Measurements from ENCODE around the gene CRACR2A.
A peak's percentile ranks its signal among the peaks of the same experiment; 100 is the strongest.

CRACR2A gene, protein sequence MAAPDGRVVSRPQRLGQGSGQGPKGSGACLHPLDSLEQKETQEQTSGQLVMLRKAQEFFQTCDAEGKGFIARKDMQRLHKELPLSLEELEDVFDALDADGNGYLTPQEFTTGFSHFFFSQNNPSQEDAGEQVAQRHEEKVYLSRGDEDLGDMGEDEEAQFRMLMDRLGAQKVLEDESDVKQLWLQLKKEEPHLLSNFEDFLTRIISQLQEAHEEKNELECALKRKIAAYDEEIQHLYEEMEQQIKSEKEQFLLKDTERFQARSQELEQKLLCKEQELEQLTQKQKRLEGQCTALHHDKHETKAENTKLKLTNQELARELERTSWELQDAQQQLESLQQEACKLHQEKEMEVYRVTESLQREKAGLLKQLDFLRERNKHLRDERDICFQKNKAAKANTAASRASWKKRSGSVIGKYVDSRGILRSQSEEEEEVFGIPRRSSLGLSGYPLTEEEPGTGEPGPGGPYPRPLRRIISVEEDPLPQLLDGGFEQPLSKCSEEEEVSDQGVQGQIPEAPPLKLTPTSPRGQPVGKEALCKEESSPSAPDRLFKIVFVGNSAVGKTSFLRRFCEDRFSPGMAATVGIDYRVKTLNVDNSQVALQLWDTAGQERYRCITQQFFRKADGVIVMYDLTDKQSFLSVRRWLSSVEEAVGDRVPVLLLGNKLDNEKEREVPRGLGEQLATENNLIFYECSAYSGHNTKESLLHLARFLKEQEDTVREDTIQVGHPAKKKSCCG

DNA sequence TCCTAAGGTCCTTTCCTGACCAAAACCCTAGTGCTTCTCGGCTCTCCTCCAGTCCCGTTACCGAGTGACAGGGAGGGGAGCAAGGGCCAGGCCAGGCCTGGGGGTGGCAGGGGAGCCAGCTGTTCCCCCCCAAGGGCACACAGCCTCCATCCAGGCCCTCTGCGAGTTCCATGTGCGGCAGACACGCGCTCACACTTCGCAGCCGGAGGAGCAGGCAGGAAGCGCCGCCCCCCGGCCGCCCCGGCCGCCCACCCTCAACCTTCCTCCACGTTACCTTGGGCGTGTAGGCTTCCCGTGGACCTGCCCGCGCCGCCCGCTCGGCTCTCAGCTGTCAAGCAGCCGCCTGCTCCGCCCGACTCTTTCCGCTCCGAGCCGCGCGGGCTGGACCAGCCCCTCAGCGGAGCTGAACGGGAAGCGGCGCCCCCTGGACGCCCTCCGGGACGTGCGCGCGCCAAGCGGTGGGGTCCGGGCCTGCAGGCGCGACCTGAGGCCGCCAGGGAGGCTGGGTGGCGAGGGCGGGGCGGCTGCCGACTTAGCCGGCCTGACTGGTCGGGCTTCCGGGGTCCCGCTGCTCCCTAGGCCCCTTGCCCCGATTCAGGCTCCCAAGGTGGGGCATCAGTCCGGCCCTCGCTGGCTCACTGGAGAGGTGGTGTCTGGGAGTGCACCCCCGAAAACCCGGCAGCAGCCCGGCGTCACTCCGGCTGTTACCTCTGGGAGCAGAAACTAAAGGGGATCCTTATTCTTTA, at the start of gene CRACR2A:
TSS of gene CRACR2A (minus strand) at position 369 of the 746 bp plus-strand sequence. CDS start 56,110 bp downstream, outside the sequence.
- Mint-ChIP-seq H3K27ac (peak within 1 kb of the TSS; percentile 99), H3K4me3 (peak within 1 kb of the TSS; percentile 92), H3K4me1 (peaks cover 58% of the 10 kb centered on the region), H3K36me3 (peaks cover 8% of the 10 kb centered on the region), H3K9me3 (no peaks in the 10 kb centered on the region), H3K27me3 (no peaks in the 10 kb centered on the region)

DNA sequence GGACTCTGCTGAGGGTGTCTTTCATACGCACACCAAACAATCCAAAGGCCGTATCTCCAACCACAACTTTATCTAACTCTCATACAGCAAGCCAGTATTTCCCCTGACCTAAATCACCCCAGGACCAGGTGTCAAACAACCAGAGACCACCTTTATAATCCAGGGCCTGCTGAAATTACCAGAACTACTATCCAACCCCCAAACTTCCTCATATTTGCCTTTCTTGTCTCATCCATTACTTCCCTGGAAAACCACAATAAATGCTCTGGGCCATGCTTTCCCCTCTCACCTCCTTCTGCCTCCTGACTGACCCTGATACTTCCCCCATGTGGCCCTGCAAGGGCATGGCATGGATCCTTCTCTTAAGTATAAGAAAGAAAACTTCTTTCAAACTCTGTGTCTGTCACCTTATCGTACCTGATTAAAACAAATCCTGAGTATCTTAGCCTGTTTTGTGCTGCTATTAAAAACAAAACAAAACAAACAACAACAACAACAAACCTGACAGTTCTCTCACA, 44.7 kb upstream of the CRACR2A start:
- Mint-ChIP-seq H3K4me1 (peaks cover 5% of the 10 kb centered on the region), H3K4me3 (no peak overlapping the region), H3K27me3 (no peaks in the 10 kb centered on the region), H3K27ac (peak overlapping the region; percentile 47), H3K9me3 (no peaks in the 10 kb centered on the region), H3K36me3 (peaks cover 17% of the 10 kb centered on the region)

DNA sequence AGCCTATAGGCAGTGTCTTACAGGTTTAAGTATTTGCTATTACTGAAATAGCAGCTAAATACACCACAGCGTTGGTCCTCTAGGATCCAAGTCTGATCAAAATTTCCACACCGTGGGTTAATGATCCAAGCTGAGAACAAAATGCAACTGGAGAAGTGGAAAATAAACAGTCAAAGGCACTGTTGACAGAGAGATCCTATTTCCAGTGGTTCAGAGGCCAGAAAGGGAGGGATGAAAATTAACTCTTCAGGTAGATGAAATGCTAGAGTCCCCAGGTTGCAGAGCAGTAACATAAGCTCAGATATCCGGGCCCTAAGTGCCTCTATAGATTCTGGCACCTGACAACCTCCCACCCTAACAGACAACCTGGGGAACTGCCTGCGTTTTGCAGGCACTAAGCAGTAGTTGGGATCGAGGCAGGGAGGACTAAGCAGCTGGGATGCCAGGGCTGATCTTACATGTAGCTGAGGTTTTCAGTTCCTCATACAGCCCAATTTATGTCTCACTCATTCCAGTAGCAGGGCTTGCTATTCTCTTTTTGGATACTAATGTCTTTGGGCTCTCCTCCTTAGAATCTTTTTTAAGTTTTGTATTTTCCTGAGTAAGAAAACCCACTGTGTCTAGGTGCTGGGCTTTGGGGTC, 42.7 kb upstream of the CRACR2A start:
- Mint-ChIP-seq H3K27ac (no peak overlapping the region), H3K4me3 (no peak overlapping the region), H3K9me3 (no peaks in the 10 kb centered on the region), H3K4me1 (peaks cover 5% of the 10 kb centered on the region), H3K27me3 (no peaks in the 10 kb centered on the region), H3K36me3 (peaks cover 18% of the 10 kb centered on the region)

DNA sequence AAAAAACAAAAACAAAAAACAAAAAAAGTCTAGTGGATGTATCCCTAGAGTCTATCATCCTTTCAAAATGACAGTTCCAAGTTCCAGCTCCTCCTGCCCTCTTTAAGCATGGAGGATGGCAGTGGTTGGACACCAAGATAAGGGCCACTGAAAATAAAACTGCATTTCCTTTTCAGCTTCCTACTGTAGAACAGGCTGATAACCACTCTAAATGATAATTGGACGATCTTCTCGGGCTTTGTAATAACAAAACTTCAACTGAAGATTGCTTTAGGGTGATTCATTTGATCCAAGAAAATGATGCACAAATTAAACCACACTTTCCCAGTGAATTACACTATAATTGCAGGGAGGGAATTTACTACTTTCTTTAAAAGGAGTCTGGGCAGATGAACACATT, 42.2 kb upstream of the CRACR2A start:
- H3K4me3 Mint-ChIP-seq: no peak overlapping the region
- H3K9me3 Mint-ChIP-seq: no peaks in the 10 kb centered on the region
- no peaks in the 10 kb centered on the region for H3K27me3 Mint-ChIP-seq
- H3K4me1 Mint-ChIP-seq: peaks cover 5% of the 10 kb centered on the region
- no peak overlapping the region for H3K27ac Mint-ChIP-seq
- peaks cover 16% of the 10 kb centered on the region for H3K36me3 Mint-ChIP-seq

DNA sequence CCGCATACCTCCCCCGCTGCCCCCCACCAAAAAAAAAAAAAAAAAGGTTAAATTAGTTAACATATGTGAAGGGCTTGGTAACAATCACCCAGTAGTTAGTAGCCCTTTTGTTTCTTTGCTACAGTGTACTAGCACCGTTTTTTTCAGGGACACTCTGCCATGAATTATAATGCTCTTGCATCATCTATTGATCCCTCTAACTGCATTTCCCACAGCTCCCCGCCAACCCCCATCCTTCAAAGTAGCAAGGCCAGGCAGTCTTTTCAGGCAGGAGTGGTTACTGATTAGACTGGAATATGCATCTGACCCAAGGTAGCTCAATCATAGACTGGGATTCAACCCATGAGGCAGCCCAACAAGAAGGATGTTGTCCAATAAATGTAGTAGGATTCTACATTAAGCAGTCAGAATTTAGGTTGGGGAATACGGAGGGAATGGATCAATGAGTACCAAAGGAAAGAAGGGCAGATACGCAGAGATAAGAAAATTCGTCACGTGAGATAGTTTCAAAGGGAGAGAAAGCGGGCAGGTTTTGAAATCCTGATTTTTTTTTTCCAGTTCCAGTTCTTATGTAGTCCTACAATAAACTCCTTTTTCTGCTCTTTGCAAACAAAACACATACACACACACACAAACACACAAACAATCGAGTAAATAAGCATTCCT, 39.8 kb upstream of the CRACR2A start:
- H3K27me3 Mint-ChIP-seq: no peaks in the 10 kb centered on the region
- peaks cover 5% of the 10 kb centered on the region for H3K4me1 Mint-ChIP-seq
- H3K4me3 Mint-ChIP-seq: no peak overlapping the region
- peaks cover 22% of the 10 kb centered on the region for H3K36me3 Mint-ChIP-seq
- no peak overlapping the region for H3K27ac Mint-ChIP-seq
- no peaks in the 10 kb centered on the region for H3K9me3 Mint-ChIP-seq

DNA sequence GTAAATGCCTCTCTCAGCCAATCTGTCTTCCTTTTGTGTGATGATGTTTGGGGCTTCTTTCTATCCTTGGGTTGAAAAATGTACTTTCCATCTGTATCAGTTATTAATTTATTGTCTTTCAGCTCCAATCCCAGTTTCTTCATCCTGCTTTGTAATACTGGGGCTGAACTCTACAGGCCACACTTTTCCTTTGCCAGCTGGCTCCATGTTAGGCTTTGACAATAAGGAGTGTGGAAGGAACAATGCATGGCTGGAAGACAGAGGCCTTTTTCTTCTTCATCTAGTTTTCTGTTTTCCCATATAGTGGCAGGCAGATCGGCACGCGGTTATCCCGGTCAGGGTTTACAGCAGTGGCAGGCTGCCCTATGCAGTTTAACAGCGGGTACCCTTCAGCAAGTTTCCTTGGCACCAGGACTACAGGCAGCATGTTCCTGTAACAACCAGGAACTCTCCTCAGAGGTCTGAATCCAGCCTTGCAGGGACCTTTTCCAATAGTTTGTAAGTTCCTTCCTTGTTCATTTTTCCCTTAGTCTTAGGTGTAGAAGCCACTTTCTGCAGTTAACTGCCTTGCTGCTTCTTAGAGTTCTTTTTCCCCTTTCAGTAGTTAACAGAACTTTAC, 38.5 kb upstream of the CRACR2A start:
- no peaks in the 10 kb centered on the region for H3K27me3 Mint-ChIP-seq
- H3K36me3 Mint-ChIP-seq: peaks cover 27% of the 10 kb centered on the region
- peaks cover 5% of the 10 kb centered on the region for H3K4me1 Mint-ChIP-seq
- no peaks in the 10 kb centered on the region for H3K9me3 Mint-ChIP-seq
- H3K27ac Mint-ChIP-seq: no peak overlapping the region
- no peak overlapping the region for H3K4me3 Mint-ChIP-seq

DNA sequence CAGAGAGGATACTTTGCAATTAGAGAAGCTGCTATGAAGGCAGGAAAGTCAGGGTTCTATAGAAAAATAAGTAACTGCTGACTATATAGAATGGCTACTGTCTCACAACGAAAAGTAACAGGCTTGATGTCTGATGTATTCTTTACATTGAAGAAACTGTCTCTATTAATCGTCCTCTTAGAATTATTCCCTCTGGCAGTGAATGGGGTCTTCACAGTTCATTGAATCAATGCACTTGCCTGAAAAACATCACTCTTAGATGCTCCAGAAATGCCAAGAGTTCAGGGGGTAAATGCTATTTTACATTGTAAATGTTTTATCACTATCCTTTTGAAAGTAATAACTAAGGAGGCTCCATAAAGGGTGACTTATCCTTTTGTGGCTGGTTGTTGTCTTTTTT, 37.7 kb upstream of the CRACR2A start:
- H3K27ac Mint-ChIP-seq: no peak overlapping the region
- H3K27me3 Mint-ChIP-seq: no peaks in the 10 kb centered on the region
- H3K9me3 Mint-ChIP-seq: no peaks in the 10 kb centered on the region
- H3K4me1 Mint-ChIP-seq: peaks cover 5% of the 10 kb centered on the region
- no peak overlapping the region for H3K4me3 Mint-ChIP-seq
- peaks cover 27% of the 10 kb centered on the region for H3K36me3 Mint-ChIP-seq

DNA sequence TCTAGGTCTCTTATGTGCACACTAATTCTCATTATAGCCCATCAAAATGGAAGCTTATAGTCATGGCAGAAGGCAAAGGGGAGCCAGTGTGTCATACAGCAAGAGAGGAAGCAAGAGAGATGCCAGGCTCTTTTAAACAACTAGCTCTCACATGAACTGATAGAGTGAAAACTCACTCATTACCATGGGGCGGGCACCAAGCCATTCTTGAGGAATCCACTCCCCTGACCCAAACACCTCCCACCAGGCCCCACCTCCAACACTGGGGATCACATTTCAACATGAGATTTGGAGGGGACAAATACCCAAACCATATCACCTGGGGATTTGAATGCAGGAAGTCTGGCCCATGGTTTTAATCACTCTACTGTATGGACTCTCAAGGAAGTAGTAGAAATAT, 36.9 kb upstream of the CRACR2A start:
- H3K4me3 Mint-ChIP-seq: no peak overlapping the region
- peaks cover 27% of the 10 kb centered on the region for H3K36me3 Mint-ChIP-seq
- no peak overlapping the region for H3K27ac Mint-ChIP-seq
- no peaks in the 10 kb centered on the region for H3K9me3 Mint-ChIP-seq
- H3K4me1 Mint-ChIP-seq: no peaks in the 10 kb centered on the region
- H3K27me3 Mint-ChIP-seq: no peaks in the 10 kb centered on the region

DNA sequence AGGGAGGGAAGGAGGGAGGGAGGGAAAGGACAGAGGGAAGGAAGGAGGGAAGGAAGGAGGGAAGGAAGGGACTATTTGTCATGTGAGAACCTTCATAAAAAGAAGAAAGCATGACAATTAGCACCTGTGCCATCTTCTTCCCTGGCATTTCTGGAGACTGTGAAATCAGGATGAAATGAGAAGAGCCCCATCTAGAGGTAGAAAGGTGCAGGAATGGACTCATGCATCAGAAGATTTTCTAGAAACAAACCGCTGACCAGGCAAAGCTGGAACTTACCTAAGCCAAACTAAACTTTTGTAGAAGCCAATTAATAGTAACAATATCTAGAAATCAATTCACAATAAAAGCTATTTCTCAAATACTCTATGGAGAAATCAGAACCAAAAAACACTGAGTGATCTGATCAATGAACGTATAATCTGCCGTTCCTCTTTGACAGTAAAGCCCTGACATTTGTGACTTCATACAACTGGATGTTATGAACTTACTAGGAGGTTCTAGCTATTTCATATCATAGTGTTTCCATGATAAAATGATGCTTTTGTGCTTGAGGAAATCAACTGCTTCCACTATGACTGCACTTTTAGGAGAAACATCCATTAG, 24.4 kb upstream of the CRACR2A start:
- Mint-ChIP-seq H3K27me3 (no peaks in the 10 kb centered on the region), H3K27ac (no peak overlapping the region), H3K4me3 (no peak overlapping the region), H3K36me3 (no peaks in the 10 kb centered on the region), H3K9me3 (no peaks in the 10 kb centered on the region), H3K4me1 (peaks cover 4% of the 10 kb centered on the region)

DNA sequence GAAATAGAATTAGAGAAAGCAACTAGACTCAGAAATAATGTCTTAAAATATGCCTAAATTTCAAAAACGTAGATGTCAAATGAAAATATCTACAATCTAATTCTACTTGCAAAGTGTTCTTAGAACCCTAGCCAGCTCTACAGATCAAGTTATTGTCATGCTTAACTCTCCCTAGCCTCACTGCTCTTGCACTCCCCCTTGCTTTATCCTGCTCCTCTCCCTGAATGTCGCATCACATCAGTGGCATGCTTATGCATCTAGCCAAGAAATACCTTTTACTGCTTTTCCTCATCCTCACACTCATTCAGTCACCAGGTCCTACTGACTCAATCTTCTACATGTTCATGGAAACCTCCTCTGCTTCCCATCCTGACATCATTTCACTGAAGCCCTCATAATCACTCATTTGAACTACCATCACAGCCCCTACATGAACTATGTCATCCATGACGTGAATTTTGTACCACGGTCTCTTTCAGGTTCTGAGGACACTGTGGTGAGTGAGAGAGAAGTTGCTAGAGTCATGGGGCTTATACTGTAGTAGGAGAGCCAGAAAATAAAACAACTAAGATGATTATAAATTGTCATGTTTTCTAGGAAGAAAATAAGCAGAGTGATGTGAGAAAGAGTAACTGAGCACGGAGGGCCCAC, 22.6 kb upstream of the CRACR2A start:
- H3K9me3 Mint-ChIP-seq: no peaks in the 10 kb centered on the region
- H3K4me3 Mint-ChIP-seq: no peak overlapping the region
- H3K4me1 Mint-ChIP-seq: peaks cover 9% of the 10 kb centered on the region
- H3K27ac Mint-ChIP-seq: no peak overlapping the region
- H3K27me3 Mint-ChIP-seq: no peaks in the 10 kb centered on the region
- H3K36me3 Mint-ChIP-seq: no peaks in the 10 kb centered on the region

DNA sequence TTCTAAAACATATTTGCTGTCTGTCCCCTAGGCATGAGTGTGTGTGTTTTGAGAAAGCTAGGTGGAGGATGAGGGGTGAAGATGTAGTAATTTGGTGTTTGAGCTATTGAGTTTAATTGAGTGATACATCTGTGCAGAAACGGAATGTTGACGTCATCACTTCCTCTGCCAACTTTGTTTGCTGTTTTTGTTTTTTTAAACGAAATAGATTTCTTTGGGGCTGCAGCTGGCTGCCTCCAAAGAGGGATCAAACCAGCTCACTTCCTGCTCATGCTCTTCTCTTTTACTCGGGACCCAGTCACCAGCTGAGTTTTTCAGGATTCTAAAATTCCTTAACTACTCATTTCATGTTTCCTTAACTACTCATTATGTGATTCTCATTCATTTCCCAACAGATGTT, 19.5 kb upstream of the CRACR2A start:
- H3K9me3 Mint-ChIP-seq: no peaks in the 10 kb centered on the region
- H3K27ac Mint-ChIP-seq: no peak overlapping the region
- H3K36me3 Mint-ChIP-seq: no peaks in the 10 kb centered on the region
- no peak overlapping the region for H3K4me3 Mint-ChIP-seq
- H3K4me1 Mint-ChIP-seq: peaks cover 9% of the 10 kb centered on the region
- H3K27me3 Mint-ChIP-seq: no peaks in the 10 kb centered on the region

DNA sequence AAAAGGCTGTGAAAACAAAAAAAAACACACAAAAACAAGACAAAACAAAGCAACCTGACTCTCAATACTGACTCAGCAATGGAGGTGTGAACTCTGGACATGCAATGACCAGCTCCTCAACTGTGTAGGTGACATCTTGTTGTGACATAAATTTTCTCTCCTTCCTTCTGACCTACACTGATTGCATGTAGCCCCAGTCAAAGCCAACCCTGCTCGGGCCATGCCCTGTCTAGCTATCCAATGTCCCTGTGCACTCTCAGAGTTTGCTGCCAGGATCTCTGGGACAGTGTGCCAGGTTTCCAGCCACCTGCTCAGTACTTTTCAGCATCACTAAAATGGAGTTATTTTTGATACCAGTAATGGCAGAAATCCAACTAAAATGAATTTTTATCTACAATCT, 18.9 kb upstream of the CRACR2A start:
- no peaks in the 10 kb centered on the region for H3K27me3 Mint-ChIP-seq
- H3K27ac Mint-ChIP-seq: no peak overlapping the region
- no peaks in the 10 kb centered on the region for H3K9me3 Mint-ChIP-seq
- H3K4me3 Mint-ChIP-seq: no peak overlapping the region
- H3K36me3 Mint-ChIP-seq: no peaks in the 10 kb centered on the region
- H3K4me1 Mint-ChIP-seq: peaks cover 9% of the 10 kb centered on the region

DNA sequence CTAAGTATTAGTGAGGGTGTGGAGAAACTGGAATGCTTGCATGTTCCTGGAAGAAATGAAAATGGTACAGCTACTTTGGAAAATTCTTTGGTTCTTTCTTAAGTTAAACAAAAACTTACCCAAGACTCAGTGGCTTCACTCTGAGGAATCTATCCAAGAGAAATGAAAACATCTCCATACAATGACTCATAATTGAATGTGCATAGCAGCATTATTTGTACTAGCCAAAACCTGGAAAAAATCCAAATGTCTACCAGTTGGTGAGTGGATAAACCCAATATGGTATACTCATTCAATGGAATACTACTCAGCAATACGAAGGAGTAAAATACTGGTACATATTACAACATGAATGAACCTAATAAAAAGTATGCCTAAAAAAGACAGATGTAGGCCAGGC, 18.0 kb upstream of the CRACR2A start:
- Mint-ChIP-seq H3K9me3 (no peaks in the 10 kb centered on the region), H3K27ac (no peak overlapping the region), H3K4me1 (peaks cover 9% of the 10 kb centered on the region), H3K36me3 (no peaks in the 10 kb centered on the region), H3K4me3 (no peak overlapping the region), H3K27me3 (no peaks in the 10 kb centered on the region)
